Fibroblast of lung (primary cell): ENCODE measurements around the gene GP1BB.

Source experiments
- CTCF ChIP-seq, 2 donors: IDR thresholded peaks in 1 of 2; conservative IDR thresholded peaks in 1 of 2; 1 replicate in 1 of 2; 2 replicates in 1 of 2; pipeline ENCODE4 v1.5.1; 2011 to 2012; ENCODE audit warnings: low read length in 2 of 2, control low read depth in 1 of 2, inconsistent platforms in 1 of 2, low read depth in 1 of 2, mild to moderate bottlenecking in 1 of 2
- EZH2 ChIP-seq: IDR thresholded peaks from 2 replicates; pipeline ENCODE4 v1.5.1; 2012; ENCODE audit warnings: low read length, control low read depth, mild to moderate bottlenecking; ENCODE audit errors: missing control alignments

GRCh38 chr22:19740586-19740985 is 17.2 kb downstream of the GP1BB start:
- no peak for TF ChIP-seq CTCF (conservative IDR thresholded peaks at IDR 0.05 in 1 of 2, IDR thresholded peaks at IDR 0.05 in 1 of 2; ENCODE audit: low read depth in 1 of 2, low read length in 2 of 2)
- TF ChIP-seq EZH2, result no peak
